Fibroblast of peridontal ligament (primary cell): ENCODE data around the gene DGKZ.

Experiments used
- DNase-seq: peaks from one replicate; pipeline ENCODE4 v3.0.0-alpha.2; 2010; ENCODE audit errors: extremely low read depth

DGKZ gene

DNA sequence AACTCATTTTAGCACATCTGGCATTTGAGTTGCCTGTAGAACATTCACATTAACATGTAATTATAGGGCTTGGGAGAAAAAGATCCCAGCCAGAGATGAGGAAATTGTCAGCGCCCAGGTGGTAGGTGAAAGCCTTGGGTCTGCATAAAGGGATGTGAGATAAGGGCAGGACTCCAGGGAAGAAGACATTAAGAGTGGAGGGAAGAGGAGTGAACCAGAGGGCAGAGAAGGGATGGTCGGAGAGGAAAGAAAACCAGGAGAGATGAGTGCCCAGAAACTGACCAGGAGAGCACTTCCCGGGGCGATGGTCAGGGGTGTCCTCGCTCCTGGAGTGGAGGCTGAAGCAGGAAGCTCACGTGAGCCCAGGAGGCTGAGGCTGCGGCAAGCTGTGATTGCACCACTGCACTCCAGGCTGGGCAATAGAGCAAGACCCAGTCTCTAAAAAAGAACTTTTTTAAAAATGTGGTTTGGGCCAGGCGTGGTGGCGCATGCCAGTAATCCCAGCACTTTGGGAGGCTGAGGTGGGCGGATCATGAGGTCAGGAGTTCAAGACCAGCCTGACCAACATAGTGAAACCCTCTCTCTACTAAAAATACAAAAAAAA lies 20.3 kb upstream of the DGKZ start:
- DNase-seq, result no peak

GRCh38 chr11:46327829-46328228 lies 19.4 kb upstream of the DGKZ start:
- DNase-seq, result no peak

DNA sequence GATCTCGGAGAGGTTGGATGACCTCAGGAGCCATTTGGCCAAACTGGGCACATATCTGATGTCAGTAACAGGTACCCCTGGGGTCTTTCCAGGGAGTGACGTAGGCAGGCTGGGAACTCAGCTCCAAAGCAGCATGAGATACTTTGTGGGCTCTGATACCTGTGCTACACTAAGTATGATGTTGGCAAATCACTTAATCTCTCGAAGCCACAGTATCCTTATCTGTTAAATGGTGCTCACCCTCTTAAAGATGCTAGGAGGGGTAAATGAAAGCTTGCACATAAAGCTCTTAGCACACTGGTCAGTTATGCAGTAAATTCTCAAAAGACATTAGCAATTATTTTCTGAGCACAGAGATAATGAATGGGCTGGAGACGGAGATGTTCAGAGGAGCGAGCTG lies 17.1 kb upstream of the DGKZ start:
- DNase-seq, result no peak

DNA sequence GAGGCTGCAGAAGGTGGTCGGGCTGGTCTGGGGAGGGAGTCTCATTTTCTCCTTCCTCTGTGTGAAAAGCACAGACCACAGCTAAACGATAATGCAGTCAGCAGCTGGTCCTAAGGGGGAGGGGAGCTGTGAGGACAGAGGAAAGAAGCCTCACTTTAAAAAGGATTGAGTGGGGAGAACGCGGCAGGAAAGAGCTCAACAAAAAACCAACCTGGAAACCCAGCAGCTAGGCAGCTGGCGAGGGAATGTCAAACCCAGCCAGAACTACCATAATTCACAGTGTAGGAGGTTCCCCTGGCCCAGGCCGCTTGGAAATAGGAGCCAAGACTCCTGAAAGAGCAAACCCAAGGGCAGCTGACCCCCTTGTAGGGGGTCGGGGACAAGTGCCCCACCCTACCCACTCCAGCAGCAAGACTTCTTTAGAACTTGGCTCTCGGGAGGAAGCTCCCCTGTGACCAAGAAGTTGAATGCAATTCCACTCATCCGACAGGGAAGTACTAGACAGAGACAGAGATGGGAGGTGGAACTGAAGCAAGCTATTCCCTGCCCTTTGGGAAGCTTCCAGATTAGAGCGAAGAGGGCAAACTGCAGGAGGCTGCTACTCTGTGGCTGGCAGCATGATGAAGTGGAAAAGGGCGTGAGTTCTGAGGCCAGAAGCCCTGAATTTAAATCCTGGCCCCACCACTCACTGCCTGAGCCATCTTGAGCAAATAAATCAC lies 16.5 kb upstream of the DGKZ start:
- DNase-seq, result no peak

GRCh38 chr11:46331282-46331984 lies 15.8 kb upstream of the DGKZ start:
- DNase-seq, result no peak

DNA sequence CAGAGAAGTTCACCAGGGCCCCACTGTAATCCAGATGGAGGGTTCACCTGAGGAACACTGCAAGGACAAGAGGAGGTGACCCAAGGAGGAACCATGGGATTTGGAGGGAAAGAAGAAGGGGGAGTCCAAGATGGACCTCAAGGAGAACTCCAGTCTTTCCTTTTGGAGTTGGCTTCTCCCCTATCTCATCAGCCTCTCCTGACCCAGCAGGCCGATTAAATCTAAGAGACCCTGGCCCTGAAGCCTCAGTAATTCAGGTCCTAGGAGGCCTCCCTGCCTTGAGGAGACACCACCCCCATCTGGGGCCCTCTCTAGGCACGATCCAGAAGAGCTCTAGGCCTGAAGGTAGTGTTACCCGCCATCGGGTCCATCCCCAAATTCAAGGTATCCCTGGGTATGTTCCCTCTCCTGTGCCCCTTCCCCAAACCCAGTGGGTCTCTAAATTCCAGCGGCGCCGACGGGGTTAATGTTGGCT lies 15.1 kb upstream of the DGKZ start:
- no peak for DNase-seq

DNA sequence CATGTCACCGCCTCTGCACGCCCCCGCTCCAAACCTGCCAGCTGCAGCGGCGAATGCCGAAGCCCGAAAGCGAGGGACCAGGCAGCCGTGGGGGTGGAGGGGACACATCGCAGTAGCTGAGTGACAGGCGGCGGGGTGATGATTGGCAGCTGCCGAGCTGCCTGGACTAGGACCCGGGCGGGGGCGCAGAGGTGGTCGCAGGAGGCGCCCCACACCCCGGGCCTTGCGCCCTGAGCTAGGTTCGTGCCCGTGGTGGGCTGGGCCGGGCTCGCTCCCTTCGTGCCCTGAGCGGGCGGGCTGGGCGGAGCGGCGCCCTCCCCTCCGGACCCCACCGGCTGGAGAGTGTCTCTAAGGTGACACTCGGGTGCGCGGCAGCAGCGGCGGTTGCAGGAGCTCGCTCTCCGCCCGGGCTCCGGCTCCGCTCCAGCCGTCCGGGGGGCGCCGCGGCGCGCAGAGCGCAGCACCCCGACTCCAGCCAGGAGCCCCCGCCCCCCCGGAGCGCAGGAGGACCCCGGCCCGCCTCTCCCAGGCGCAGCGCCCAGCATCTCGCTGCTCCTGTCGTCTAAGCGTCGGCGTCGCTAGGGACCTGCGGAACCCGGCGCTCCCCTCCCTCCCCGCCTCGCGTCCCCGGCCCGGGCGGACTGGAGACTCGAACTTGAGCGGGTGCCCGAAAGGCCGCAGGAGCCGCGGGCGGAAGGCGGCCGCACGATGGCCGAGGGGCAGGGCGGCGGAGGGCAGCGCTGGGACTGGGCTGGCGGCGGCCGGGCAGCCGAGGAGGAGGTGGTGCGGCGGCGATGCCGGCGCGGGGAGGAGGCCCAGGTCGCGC lies 14.5 kb upstream of the DGKZ start:
- DNase-seq, result no peak

DNA sequence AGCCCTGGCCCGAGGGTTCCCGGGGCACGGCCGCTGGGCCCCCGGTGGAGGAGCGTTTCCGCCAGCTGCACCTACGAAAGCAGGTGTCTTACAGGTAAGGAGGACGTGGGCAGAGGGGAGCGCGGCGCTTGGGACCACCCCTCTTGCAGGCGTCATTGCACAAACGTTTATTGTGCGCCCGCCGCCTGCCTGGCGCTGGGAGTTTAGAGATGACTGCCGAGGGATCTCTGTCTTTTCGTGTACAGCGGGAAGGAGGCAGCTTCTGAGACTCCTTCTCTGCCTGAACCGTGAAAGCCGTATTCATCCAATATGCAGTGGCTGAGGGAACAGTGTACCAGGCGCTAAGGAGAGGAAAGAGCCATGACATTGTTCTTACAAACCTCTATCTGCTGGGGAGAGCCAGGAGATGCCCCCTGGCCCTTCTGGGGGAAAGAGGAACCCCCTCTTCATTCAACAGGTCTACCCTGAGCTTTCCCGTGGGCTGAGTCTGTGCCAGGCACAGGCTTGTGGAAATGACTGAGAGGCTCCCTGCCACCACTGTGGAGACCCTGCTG lies 13.8 kb upstream of the DGKZ start:
- DNase-seq, result no peak

DNA sequence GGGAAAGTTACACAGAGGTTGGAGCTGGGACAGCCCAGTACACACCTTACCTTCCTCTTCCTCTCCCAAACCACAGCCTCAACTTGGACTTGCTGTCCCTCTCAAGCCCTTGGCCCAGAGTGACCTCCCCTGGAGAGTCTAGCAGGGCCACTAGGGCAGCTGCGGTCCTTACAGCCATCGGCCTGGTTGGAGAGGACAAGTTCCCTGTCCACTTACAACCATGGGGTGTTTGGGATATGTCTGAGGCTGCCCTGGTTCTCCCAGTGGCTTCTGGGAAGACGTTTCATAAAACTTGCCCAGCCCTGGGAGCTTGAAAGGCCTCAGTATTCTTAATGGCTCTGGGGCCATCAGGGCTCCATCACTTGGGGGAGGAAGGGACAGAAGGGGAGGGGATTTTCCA lies 13.1 kb upstream of the DGKZ start:
- DNase-seq, result no peak

DNA sequence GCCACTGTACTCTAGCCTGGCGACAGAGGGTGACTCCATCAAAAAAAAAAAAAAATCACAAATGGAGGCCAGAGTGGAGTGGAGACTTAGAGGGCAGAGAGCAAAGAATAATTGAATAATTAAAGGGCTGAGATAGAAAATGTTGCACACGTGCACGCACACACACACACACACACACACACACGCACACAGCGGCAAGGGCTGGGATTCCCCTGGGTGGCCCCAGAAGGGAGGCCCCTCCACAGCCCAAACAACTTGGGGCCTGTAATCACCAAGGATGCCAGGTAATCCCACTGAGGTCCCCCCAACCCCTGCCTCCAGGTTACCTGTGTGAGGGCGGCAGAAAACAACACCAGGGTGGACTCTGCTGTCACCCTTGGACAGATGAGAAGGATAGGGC lies 12.0 kb upstream of the DGKZ start:
- no peak for DNase-seq

- DNase-seq, result no peak
These were observed 11.2 kb upstream of the DGKZ start for GRCh38 chr11:46335890-46336562.

DNA sequence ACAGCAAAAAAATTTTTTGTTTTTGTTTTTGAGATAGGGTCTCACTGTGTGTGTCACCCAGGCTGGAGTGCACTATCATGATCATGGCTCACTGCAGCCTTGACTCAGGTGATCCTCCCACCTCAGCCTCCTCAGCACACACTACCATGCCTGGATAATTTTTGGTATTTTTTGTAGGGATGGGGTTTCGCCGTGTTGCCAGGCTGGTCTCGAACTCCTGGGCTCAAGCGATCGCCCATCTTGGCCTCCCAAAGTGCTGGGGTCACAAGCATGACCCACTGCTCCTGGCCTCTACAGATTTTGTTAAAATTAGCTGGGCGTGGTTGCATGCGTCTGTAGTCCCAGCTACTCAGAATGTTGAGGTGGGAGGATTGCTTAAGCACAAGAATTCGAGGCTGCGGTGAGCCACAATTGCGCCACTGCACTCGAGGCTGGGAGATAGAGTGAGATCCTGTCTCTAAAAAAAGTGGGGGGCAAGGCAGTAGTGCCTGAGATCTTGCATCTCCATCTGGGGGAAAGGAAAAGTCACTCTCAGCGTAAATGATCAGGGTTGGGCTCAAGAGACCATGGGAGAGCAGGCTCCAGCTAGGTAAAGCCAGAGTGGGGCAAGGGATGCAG lies 10.6 kb upstream of the DGKZ start:
- DNase-seq, result no peak

DNA sequence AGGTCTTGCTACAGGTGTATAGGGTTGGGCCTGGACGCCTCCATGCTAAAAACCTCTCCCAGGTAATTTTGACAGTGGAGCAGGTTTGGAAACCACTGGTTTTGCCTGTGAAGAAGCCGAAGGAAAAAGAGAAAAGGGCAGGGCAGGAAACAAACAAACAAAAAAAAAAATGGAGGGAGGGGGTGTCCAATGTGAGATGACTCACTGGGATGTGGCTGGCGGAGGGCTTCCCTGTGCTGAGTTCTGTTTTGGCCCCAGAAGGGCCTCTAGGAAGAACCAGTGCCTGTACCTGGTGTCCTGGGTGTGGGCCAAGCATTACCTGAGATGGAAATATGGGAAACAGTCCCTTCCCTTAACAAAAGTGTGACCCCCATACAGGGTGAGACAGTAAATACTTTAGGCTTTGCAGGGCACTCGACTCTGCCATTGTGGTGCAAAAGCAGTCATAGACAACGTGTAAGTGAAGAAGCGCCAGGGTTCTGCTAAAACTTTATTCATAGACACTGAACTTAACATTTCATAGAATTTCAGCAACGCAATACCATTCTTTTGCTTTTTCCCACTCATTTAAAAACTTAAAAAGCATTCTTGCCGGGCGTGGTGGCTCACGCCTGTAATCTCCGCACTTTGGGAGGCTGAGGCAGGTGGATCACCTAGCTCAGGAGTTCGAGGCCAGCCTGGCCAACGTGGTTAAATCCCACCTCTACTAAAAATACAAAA lies 9.5 kb upstream of the DGKZ start:
- DNase-seq, result no peak

GRCh38 chr11:46338636-46338987 lies 8.7 kb upstream of the DGKZ start:
- no peak for DNase-seq

- no peak for DNase-seq
These were observed 8.1 kb upstream of the DGKZ start for GRCh38 chr11:46338988-46339666.

- no peak for DNase-seq
These were observed 7.4 kb upstream of the DGKZ start for GRCh38 chr11:46339816-46340215.

GRCh38 chr11:46341454-46341853 lies 5.8 kb upstream of the DGKZ start:
- DNase-seq, result no peak

DNA sequence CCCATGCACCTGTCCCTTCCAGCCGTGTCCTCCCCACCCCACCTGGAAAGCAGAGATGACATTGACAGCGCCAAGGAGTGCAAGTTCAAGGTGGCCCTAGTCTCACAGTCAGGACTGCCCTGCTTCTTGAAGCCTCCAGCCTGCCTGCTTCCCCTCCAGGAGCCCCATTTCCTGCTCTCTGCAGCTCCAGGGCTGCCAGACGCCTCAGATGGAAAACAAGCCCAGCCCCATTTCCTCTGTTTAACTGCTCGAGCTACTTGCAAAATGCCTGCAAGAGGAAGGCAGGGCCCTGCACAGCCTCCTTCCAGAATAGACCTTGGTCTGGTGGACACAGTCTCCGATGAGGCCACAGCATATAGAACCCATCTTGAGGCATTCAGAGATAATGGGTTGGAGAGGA lies 5.0 kb upstream of the DGKZ start:
- DNase-seq, result no peak

GRCh38 chr11:46343520-46343919 lies 3.7 kb upstream of the DGKZ start:
- no peak for DNase-seq

- DNase-seq, result no peak
These were observed 2.1 kb upstream of the DGKZ start for GRCh38 chr11:46345131-46345597.
